ENCODE results near the gene C18orf63.

GRCh38 chr18:74331404-74331803 is 15.8 kb downstream of the C18orf63 start:
- TF ChIP-seq CTCF (tag by site-specific recombination; IDR thresholded peaks at IDR 0.05), result peak; percentile 41; the same call in 1 of the 2 replicates
- no peak for TF ChIP-seq ZBTB21 (tag by site-specific recombination; IDR thresholded peaks at IDR 0.05)
- no peak for TF ChIP-seq ZNF202 (tag by site-specific recombination; IDR thresholded peaks at IDR 0.05; ENCODE audit: borderline replicate concordance)
